OCI-LY7 (cell line): ENCODE measurements around the gene CFAP100.
A peak's percentile ranks its signal among the peaks of the same experiment; 100 is the strongest.

ENCODE experiments used
- CTCF ChIP-seq: fragments of 200-600 bp; sonication (generic); conservative IDR thresholded peaks from 2 replicates; pipeline ENCODE4 v1.5.1; 2014; ENCODE audit warnings: mild to moderate bottlenecking, antibody characterized with exemption, low read length, moderate library complexity, mixed read lengths
- EZH2phosphoT487 ChIP-seq: fragments of 200-600 bp; sonication (generic); IDR thresholded peaks from 2 replicates; pipeline ENCODE4 v1.6.1; 2018; ENCODE audit warnings: low read depth, borderline replicate concordance, mild to moderate bottlenecking, mixed run types, antibody characterized with exemption, low read length, moderate library complexity, mixed read lengths

- TF ChIP-seq CTCF: peak; percentile 51
- no peak for TF ChIP-seq EZH2phosphoT487
These were observed 25.2 kb upstream of the CFAP100 start for GRCh38 chr3:126369490-126369889.
